Measurements from ENCODE around the gene CXCR5. TPM values are rescaled to one million over a fixed set of nuclear protein-coding genes. Genes with fewer than 3 reads are reported as not detected.

CXCR5 gene
- total and polyA plus RNA-seq, 10 of the 15 experiments (the other 5 are each of a cell fraction or from before 2014, with no cell fraction given) = 0.03 to 0.63 (median 0.25) TPM

DNA sequence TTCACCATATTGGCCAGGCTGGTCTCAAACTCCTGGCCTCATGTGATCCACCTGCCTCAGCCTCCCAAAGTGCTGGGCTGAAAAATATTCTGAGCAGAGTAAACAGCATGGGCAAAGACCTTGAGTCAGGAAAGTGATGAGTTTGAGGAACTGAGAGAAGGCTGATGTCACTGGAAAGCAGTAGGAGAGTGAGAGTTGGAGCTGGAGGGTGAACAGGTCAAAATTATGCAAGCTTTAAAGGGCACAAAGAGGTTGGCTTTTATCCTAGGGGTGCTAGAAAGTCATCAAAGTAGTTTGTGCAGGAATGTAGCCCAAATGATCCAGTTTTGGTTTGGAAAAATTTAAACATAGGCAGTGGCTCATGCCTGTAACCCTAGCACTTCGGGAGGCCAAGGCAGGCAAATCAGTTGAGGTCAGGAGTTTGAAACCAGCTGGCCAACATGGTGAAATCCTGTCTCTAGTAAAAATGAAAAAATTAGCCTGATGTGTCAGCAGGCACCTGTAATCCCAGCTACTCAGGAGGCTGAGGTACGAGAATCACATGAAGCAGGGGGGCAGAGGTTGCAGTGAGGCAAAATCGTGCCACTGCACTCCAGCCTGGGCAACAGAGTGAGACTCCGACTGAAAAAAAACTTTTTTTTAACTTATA, 44.7 kb upstream of the CXCR5 start (continued):
- no peak for TF ChIP-seq RFX5 (IDR thresholded peaks at IDR 0.05; ENCODE audit: low read depth, low read length)
- peak; percentile 87 for TF ChIP-seq NFIC (IDR thresholded peaks at IDR 0.05; ENCODE audit: low read depth, low read length)
- no peak for TF ChIP-seq SMARCA5 (IDR thresholded peaks at IDR 0.05)
- TF ChIP-seq, protein P1, sequence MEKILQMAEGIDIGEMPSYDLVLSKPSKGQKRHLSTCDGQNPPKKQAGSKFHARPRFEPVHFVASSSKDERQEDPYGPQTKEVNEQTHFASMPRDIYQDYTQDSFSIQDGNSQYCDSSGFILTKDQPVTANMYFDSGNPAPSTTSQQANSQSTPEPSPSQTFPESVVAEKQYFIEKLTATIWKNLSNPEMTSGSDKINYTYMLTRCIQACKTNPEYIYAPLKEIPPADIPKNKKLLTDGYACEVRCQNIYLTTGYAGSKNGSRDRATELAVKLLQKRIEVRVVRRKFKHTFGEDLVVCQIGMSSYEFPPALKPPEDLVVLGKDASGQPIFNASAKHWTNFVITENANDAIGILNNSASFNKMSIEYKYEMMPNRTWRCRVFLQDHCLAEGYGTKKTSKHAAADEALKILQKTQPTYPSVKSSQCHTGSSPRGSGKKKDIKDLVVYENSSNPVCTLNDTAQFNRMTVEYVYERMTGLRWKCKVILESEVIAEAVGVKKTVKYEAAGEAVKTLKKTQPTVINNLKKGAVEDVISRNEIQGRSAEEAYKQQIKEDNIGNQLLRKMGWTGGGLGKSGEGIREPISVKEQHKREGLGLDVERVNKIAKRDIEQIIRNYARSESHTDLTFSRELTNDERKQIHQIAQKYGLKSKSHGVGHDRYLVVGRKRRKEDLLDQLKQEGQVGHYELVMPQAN (conservative IDR thresholded peaks at IDR 0.05) = 0 out of 2 replicates have a peak, but pooled peaks have one; percentile 44
- no peak for TF ChIP-seq YBX1 (IDR thresholded peaks at IDR 0.05)
- no peak for TF ChIP-seq CEBPB (IDR thresholded peaks at IDR 0.05; ENCODE audit: borderline replicate concordance in 1 of 2, low read depth in 2 of 2, low read length in 2 of 2)
- peak in 1 of 2 experiments; percentile 52; a peak in 1 of 4 replicates for TF ChIP-seq SRF (IDR thresholded peaks at IDR 0.05; ENCODE audit: low read depth in 2 of 2, low read length in 2 of 2)
- TF ChIP-seq NFYA (IDR thresholded peaks at IDR 0.05; ENCODE audit: borderline replicate concordance, low read depth, low read length) = no peak
- TF ChIP-seq, protein P2, sequence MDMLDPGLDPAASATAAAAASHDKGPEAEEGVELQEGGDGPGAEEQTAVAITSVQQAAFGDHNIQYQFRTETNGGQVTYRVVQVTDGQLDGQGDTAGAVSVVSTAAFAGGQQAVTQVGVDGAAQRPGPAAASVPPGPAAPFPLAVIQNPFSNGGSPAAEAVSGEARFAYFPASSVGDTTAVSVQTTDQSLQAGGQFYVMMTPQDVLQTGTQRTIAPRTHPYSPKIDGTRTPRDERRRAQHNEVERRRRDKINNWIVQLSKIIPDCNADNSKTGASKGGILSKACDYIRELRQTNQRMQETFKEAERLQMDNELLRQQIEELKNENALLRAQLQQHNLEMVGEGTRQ (IDR thresholded peaks at IDR 0.05; ENCODE audit: borderline replicate concordance, low read depth, low read length) = no peak
